ENCODE data around the gene USPL1.
"Not testable (repeated sequence)": the region's sequence is repeated elsewhere in the genome, so short reads cannot be mapped to it uniquely, and the experiment has no call there.

Gene USPL1

DNA sequence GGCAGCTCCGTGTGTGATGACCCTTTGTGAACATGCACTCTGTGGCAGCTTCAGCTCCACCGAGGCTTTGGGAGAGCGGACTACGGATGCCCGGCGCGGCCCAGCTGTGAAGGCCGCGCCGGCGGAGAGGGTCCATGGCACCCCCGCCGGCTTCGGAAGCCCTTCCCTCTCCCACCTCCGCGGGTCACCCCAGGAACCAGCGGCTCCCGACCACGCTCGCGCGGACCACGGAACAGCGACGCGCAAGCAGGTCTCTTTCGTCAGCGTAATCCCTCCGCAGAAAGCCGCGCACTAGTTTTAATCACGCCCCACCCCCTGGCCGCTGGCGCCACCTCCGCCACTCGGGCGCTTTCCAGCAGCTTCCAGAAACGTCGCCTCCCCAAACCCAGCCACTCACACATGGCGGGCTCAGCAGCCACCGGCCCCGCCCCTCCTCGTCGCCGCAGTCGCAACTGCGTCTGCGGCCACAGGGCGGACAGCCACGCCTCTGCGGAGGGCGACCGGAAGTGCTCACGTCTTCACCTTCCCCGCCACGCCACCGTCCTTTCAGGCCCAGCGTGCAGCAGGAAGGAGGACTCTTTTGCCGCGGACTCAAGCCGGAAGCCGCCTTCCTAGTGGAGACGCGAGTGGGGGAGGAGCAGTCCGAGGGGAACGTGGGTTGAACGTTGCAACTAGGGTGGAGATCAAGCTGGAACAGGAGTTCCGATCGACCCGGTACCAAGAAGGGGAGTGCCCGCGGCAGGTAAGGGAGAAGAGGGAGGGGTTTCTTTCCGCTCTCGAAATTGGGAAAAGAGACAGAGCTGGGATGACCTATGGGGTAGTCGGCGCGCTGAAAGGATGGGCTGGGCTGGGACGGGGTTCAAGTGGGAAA is at the start of gene USPL1:
TSS of gene USPL1 (plus strand) at position 606 of the 871 bp plus-strand sequence. CDS start 3,221 bp downstream, outside the sequence.
- peak; percentile 94 for DNase-seq

DNA sequence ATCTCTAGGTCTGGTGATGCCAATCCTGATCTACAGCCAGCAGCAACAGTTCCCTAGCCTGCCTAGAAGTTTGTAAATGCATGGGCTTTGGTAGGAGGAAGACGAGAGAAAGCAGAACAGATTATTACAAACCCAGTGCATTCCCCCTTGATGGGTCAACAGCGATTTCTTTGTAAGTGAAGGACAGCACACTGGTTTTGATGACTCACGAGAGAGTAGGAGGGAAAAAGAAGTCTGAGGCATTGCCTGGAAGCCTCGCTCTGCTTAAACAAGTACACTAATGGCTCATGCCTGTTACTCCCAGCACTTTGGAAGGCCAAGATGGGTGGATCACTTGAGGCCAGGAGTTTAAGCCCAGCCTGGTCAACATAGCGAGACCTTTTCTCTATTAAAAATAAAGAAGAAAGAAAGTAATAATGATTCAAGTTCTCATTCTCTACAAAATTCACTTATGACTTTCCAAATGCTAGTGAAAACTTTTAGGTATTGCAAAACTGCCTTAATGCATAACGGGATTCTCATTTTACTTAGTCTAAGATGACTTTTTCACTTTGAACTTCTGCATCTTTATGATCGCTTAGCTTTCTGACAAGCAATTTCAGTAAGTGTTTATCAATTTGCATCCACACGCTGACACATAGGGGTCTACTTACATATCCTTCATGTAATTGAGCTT is 47.7 kb upstream of the USPL1 start:
- DNase-seq: no peak

DNA sequence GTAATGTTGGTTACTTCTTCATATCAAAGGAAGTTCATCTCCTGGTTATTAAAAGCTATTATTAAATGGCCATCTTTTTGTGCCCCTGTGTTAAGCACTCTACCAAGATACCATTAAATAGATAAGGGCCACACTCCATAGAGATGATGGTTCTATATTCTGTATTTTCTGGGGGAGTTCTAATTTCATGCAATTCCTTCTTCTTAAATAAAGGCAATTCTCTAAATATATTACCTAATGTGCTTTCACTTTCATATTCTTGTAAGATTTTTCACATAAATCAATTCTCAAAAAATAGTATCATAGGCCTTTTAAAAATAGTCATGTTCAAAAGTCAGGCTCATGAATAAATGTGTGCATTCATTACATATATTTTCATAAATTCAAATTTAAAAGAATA is 47.0 kb upstream of the USPL1 start:
- no peak for DNase-seq

DNA sequence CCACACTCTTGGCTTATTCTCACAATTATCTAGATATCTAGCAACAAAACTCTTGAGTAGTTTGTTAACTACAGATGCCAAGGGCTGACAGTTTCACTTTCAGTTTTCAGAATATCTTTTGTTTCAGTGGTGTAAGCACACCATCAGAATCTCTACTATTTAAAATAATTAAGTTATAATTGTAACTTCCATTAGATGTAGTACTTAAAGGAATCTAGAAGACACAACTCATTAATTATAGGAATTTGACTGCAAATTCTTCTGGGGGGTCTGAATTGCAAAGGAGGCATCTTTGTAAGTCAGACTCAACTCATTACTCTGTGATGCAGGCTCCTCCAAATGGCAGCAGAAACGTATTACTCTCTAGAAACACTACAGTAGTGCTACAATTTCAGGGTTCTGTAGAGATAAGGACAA is 44.9 kb upstream of the USPL1 start:
- DNase-seq: no peak

DNA sequence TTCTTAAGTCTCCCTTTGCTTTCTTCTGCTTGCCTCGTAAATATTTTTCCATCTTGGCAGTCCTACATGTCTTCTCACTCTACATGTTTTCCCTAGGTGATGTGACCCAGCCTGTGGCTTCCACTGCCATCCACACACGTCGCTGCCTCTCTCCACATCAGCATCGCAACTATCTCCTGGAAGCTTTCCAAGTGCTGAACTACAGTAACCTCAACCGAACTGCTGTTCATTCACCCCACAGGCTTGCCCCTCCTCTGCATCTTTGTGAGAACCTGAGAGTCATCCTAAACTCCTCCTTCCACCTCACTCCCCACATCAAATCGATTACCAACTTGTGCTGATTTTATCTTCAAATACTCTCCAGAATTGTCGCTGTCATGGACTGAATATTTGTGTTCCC is 41.2 kb upstream of the USPL1 start:
- DNase-seq: no peak

DNA sequence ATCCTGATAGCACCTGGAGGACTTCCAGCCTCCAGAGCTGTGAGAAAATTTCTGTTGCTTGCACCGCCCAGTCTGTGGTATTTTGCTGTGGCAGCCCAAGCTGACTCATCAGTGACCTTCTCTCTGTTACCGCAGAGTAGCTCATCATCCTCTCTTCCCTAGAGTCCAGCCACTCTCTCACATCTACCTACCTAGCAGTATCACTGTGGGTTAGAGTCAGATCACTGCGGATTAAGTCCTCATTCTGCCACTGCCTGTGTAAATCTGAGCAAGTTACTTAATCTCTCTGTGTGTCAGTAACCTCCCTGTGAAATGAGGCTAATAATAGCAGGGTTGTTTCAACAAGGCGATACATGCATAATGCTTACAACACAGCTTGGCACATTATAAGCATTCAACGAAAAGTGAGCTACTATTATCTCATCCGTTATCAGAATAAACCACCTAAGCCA is 40.3 kb upstream of the USPL1 start:
- DNase-seq: no peak

GRCh38 chr13:30580852-30581502 is 36.7 kb upstream of the USPL1 start:
- DNase-seq: no peak

- no peak for DNase-seq
These were observed 36.1 kb upstream of the USPL1 start for GRCh38 chr13:30581582-30581981.

- DNase-seq: no peak
These were observed 33.5 kb upstream of the USPL1 start for GRCh38 chr13:30584051-30584731.

GRCh38 chr13:30585748-30586262 is 31.9 kb upstream of the USPL1 start:
- DNase-seq: no peak

- no peak for DNase-seq
These were observed 30.5 kb upstream of the USPL1 start for GRCh38 chr13:30587231-30587630.

- DNase-seq: no peak
These were observed 30.0 kb upstream of the USPL1 start for GRCh38 chr13:30587739-30588138.

- no peak for DNase-seq
These were observed 24.7 kb upstream of the USPL1 start for GRCh38 chr13:30593001-30593400.

DNA sequence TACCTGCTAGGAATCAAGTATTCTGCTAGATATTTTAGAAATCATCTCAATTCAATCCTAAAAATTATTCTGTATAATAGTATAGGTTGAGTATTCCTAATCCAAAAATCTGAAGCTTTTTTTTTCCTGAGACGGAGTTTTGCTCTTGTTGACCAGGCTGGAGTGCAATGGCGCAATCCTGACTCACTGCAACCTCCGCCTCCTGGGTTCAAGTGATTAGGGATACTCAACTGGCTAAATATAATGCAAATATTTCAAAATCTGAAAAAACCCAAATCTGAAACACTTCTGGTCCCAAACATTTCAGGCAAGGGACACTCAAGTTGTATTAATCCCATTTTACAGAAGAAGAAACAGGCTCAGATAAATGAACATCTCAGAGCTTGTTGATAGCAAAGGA is 17.2 kb upstream of the USPL1 start:
- no peak for DNase-seq

DNA sequence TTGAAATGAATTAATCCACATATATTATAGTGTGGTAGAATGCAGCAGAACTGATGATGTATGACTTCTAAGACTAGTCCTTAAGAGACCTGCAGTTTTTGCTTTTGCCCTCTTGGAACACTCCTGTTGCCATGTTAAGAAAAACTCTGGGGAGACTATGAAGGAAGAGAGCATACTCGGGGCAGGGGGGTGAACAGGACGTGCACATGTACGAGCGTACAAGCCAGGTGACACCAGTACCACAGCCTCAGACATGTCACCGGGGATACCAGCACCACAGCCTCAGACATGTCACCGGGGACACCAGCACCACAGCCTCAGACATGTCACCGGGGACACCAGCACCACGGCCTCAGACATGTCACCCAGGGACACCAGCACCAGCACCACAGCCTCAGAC is 15.9 kb upstream of the USPL1 start:
- DNase-seq: no peak

DNA sequence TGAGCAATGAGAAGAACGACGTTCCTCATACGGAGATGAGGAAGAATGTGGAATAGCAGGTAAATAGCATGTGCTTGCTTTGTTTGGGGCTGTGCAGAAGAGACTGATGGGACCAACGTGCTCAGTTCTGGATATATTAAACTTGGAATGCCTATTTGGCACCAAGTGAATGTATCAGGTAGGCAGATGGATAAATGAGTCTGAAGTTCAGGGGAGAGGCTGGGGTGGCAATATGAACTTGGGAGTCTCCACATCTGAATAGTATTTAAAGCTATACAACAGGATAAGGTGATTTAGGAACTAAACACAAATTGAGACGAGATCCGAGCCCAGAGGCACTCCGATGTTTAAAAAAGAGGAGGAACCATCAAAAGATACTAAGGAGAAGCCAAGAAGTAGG is 12.7 kb upstream of the USPL1 start:
- no peak for DNase-seq

GRCh38 chr13:30607186-30607585 is 10.5 kb upstream of the USPL1 start:
- DNase-seq: not testable (repeated sequence)

DNA sequence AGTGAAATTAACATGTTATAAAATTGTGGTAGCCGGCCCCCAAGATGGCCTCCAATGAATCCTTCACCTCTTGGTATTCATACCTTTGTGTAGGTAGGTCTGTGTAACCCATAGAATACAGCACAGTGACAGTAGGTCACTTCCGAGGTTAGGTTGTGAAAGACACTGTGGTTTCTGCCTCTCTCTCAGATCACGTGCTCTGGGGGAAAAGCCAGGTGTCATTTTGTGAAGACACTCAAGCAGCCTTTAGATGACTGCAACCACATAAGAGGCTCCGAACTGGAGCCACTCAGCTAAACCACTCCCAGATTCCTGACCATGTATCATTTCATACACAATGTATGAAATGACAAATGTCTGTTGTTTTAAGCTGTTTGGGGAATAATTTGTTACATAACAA is 9.8 kb upstream of the USPL1 start:
- no peak for DNase-seq

- DNase-seq: no peak
These were observed 9.4 kb upstream of the USPL1 start for GRCh38 chr13:30608364-30608763.

DNA sequence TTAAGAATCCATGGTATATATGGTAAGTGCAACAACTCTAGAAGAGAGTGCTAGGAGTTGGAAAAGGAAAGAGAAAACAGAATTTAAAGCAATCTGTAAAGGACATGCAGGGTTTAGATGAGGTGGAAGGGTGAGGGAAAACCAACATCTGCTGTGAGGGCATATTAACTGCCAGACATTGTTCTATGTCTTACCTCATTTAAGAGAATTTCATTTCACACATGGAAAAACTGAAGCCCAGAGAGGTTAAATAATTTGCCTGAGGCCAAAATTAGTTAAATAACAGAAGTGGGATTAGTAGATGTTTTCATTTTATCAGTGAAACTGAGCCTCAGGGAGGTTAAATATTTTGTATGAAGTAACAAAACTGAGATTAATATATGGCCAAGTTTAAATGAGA is 7.4 kb upstream of the USPL1 start:
- no peak for DNase-seq

- no peak for DNase-seq
These were observed 2.2 kb upstream of the USPL1 start for GRCh38 chr13:30615481-30615865.

- no peak for DNase-seq
These were observed 1.7 kb upstream of the USPL1 start for GRCh38 chr13:30615866-30616541.

Data from SIG-M5 (cell line).